Glomerular endothelial cell (primary cell): Measurements from ENCODE around the gene RPH3AL. TPM values are rescaled to one million over a fixed set of nuclear protein-coding genes. Genes with fewer than 3 reads are reported as not detected.
"Not testable (repeated sequence)": the region's sequence is repeated elsewhere in the genome, so short reads cannot be mapped to it uniquely, and the experiment has no call there.

ENCODE experiments used
- DNase-seq: peaks from one replicate; pipeline ENCODE4 v3.0.0-alpha.2; 2011; ENCODE audit warnings: low read depth, low spot score; ENCODE audit errors: extremely low read depth
- total RNA-seq: library from RNA; depleted of rRNA; stranded (reverse); fragments of >200 nt; gene quantifications from 2 replicates; pipeline ENCODE4 v1.2.3, GENCODE V29; 2015

Gene RPH3AL
- total RNA-seq, 1 donor from 2014 or later: 18.7 TPM

GRCh38 chr17:228951-229708, 123.5 kb downstream of the RPH3AL start:
- no peak for DNase-seq

- DNase-seq: no peak
These were observed 124.5 kb downstream of the RPH3AL start for GRCh38 chr17:227946-228615.

GRCh38 chr17:227078-227945, 125.3 kb downstream of the RPH3AL start:
- no peak for DNase-seq

GRCh38 chr17:226108-227077, 126.2 kb downstream of the RPH3AL start:
- no peak for DNase-seq

- no peak for DNase-seq
These were observed 127.1 kb downstream of the RPH3AL start for GRCh38 chr17:225551-225950.

- not testable (repeated sequence) for DNase-seq
These were observed 128.0 kb downstream of the RPH3AL start for GRCh38 chr17:224576-224975.

GRCh38 chr17:223723-224471, 128.7 kb downstream of the RPH3AL start:
- no peak for DNase-seq

GRCh38 chr17:222172-222571, 130.4 kb downstream of the RPH3AL start:
- DNase-seq: no peak

- DNase-seq: no peak
These were observed 132.9 kb downstream of the RPH3AL start for GRCh38 chr17:219696-220095.

GRCh38 chr17:218432-219110, 134.0 kb downstream of the RPH3AL start:
- no peak for DNase-seq

- no peak for DNase-seq
These were observed 136.0 kb downstream of the RPH3AL start for GRCh38 chr17:216625-217024.

- not testable (repeated sequence) for DNase-seq
These were observed 136.8 kb downstream of the RPH3AL start for GRCh38 chr17:215563-216478.

- no peak for DNase-seq
These were observed 137.7 kb downstream of the RPH3AL start for GRCh38 chr17:214881-215331.

- no peak for DNase-seq
These were observed 139.1 kb downstream of the RPH3AL start for GRCh38 chr17:213286-214105.

- DNase-seq: no peak
These were observed 142.2 kb downstream of the RPH3AL start for GRCh38 chr17:210402-210801.

- no peak for DNase-seq
These were observed 144.2 kb downstream of the RPH3AL start for GRCh38 chr17:208429-208828.

- DNase-seq: no peak
These were observed 144.8 kb downstream of the RPH3AL start for GRCh38 chr17:207775-208174.
